ENCODE data around the gene BPIFB1.

BPIFB1 gene

GRCh38 chr20:33299111-33299603 lies 16.1 kb downstream of the BPIFB1 start:
- DNase-seq = no peak

GRCh38 chr20:33301192-33301930 lies 18.3 kb downstream of the BPIFB1 start:
- DNase-seq = no peak

- DNase-seq = no peak
Measured at GRCh38 chr20:33303595-33303994, 20.6 kb downstream of the BPIFB1 start.

GRCh38 chr20:33304046-33304445 lies 21.0 kb downstream of the BPIFB1 start:
- no peak for DNase-seq

GRCh38 chr20:33305589-33306057 lies 22.6 kb downstream of the BPIFB1 start:
- no peak for DNase-seq

- no peak for DNase-seq
Measured at GRCh38 chr20:33306228-33306627, 23.2 kb downstream of the BPIFB1 start.

- no peak for DNase-seq
Measured at GRCh38 chr20:33306807-33307206, 23.8 kb downstream of the BPIFB1 start.

- no peak for DNase-seq
Measured at GRCh38 chr20:33308668-33309067, 25.7 kb downstream of the BPIFB1 start.

- DNase-seq = peak; percentile 19
Measured at GRCh38 chr20:33309631-33310030, 26.6 kb downstream of the BPIFB1 start.

GRCh38 chr20:33310327-33310899 lies 27.4 kb downstream of the BPIFB1 start:
- no peak for DNase-seq

GRCh38 chr20:33311011-33311410 lies 28.0 kb downstream of the BPIFB1 start:
- DNase-seq = no peak

GRCh38 chr20:33311996-33312395 lies 29.0 kb downstream of the BPIFB1 start:
- no peak for DNase-seq

- no peak for DNase-seq
Measured at GRCh38 chr20:33312583-33312982, 29.6 kb downstream of the BPIFB1 start.

GRCh38 chr20:33313686-33314314 lies 30.8 kb downstream of the BPIFB1 start:
- no peak for DNase-seq

GRCh38 chr20:33316343-33316742 lies 33.3 kb downstream of the BPIFB1 start:
- no peak for DNase-seq

GRCh38 chr20:33316958-33317357 lies 33.9 kb downstream of the BPIFB1 start:
- no peak for DNase-seq

GRCh38 chr20:33317424-33318095 lies 34.5 kb downstream of the BPIFB1 start:
- DNase-seq = no peak

- no peak for DNase-seq
Measured at GRCh38 chr20:33318096-33318429, 35.0 kb downstream of the BPIFB1 start.

- no peak for DNase-seq
Measured at GRCh38 chr20:33320006-33320405, 37.0 kb downstream of the BPIFB1 start.

GRCh38 chr20:33322456-33322855 lies 39.4 kb downstream of the BPIFB1 start:
- DNase-seq = no peak

GRCh38 chr20:33323236-33323635 lies 40.2 kb downstream of the BPIFB1 start:
- DNase-seq = no peak

GRCh38 chr20:33325350-33325749 lies 42.3 kb downstream of the BPIFB1 start:
- no peak for DNase-seq

Measured in NCI-H1694 (cell line).